Endothelial cell of coronary artery (primary cell): ENCODE measurements around the gene TAP1. TPM values are rescaled to one million over a fixed set of nuclear protein-coding genes. Genes with fewer than 3 reads are reported as not detected.

Source experiments
- total RNA-seq: library from RNA; depleted of rRNA; stranded (reverse); fragments of >200 nt; gene quantifications from 2 replicates; pipeline ENCODE4 v1.2.3, GENCODE V29; 2014

TAP1 gene
- 35.1 and 52.2 TPM in 2 replicates for total RNA-seq

GRCh38 chr6:32853541-32854375 is at the start of gene TAP1, which contains the start of gene PSMB9:
TSS of gene TAP1 (minus strand) at chr6:32853704. CDS start at chr6:32853636, 68 bp downstream.
TSS of gene PSMB9 (plus strand) at chr6:32854192. CDS start at chr6:32854230, 38 bp downstream.

DNA sequence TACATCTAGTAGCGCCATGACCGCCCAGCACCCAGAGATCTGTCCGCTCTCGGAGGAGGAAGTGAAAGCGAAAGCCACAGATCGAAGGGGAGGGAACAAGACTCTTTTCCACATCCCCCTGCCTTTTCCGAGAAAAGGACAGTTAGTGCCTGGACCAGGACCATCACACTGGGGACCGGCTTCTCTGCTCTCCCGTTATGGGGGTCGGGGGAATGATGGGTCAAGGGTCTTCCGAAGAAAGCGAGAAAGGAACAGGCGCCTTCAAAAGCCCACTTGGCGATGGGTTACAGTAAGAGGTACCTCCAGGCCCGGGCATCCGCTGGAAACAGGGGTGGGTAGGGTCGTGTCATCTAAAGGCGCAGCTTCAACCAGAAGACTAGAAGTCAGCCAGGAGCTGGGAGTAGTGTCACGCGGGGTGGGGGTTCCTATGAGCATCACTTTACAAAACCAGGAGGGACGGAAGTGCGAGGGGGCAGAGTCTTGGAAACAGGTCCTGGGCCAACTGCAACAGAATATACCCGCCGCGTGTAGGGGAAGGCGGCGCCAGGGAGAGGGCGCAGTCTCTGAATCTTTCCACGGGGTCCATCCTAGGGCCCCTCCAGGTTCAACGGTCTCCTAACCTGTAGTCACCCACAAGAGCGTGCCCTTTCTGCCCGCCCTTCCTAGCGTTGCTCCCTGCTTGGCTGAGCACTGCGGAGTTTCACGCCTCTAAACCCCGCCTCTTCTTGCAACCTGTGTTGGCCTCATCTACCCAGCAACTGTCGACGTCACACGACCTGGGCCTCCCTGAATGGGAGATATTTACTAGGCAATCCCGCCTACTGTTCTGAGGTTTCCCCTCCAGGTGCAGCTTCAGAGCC is 9.3 kb downstream of the TAP1 start, which contains the start of gene PSMB8:
TSS of gene PSMB8 (minus strand) at position 69 of the 860 bp plus-strand sequence. CDS start at position 18, 51 bp downstream.

GRCh38 chr6:32838114-32838958 is 15.2 kb downstream of the TAP1 start, which contains the start of gene TAP2:
TSS of gene TAP2 (minus strand) at chr6:32838739. CDS start at chr6:32838233, 506 bp downstream.

GRCh38 chr6:32816746-32817204 is 36.7 kb downstream of the TAP1 start, which contains the start of gene HLA-DOB:
TSS of gene HLA-DOB (minus strand) at chr6:32817002. CDS start at chr6:32816951, 51 bp downstream.

Other genes starting within 250 kb of the TAP1 start
- gene HLA-DQA1, start 216.3 kb downstream of the TAP1 start, total RNA-seq: not detected in 2 replicates
- gene HLA-DQB1, start 187.0 kb downstream of the TAP1 start, total RNA-seq: not detected in 2 replicates
- not detected in 2 replicates for gene HLA-DQA2, start 112.3 kb downstream of the TAP1 start, total RNA-seq
- not detected in 2 replicates for gene HLA-DQB2, start 90.2 kb downstream of the TAP1 start, total RNA-seq
- gene HLA-DOB, start 36.7 kb downstream of the TAP1 start, total RNA-seq: 0.47 TPM in 1 of 2 replicates, not detected in the other
- gene TAP2, start 15.0 kb downstream of the TAP1 start, total RNA-seq: 36.6 and 42.7 TPM in 2 replicates
- 46.6 and 69.2 TPM in 2 replicates for gene PSMB8, start 9.7 kb downstream of the TAP1 start, total RNA-seq
- 8.6 and 32.4 TPM in 2 replicates for gene PSMB9, start 488 bp upstream of the TAP1 start, total RNA-seq
- 0.27 TPM in 1 of 2 replicates, not detected in the other for gene HLA-DMB, start 87.3 kb upstream of the TAP1 start, total RNA-seq
- gene HLA-DMA, start 99.4 kb upstream of the TAP1 start, total RNA-seq: 0.27 and 0.75 TPM in 2 replicates
- 48.0 and 63.6 TPM in 2 replicates for gene BRD2, start 114.9 kb upstream of the TAP1 start, total RNA-seq
- gene HLA-DOA, start 155.9 kb upstream of the TAP1 start, total RNA-seq: under 0.01 TPM in 1 of 2 replicates, not detected in the other
- gene HLA-DPA1, start 219.9 kb upstream of the TAP1 start, total RNA-seq: 1.9 and 3.5 TPM in 2 replicates
- gene HLA-DPB1, start 222.3 kb upstream of the TAP1 start, total RNA-seq: 6.3 and 9.2 TPM in 2 replicates